Stimulated activated CD4-positive, alpha-beta T cell treated with anti-CD3 and anti-CD28 coated beads, Interleukin-12 subunit alpha, Interleukin-12 subunit beta, amount 100 ng/mL, for 24 hours (primary cell): ENCODE measurements around the gene MBD3L5.
"Not testable (repeated sequence)": the region's sequence is repeated elsewhere in the genome, so short reads cannot be mapped to it uniquely, and the experiment has no call there.

ENCODE experiments used
- DNase-seq, 2 experiments: peaks; one replicate each; pipeline ENCODE4 v3.0.0-alpha.2; 2020; ENCODE audit warnings: low read depth in 2 of 2

Gene MBD3L5

GRCh38 chr19:7030278-7030677 is at the start of gene MBD3L5:
Gene MBD3L5, plus strand, starts transcription at chr19:7030578. Its CDS starts 34 bp downstream, at chr19:7030612.
- DNase-seq: not testable (repeated sequence)

- no peak for DNase-seq
Observed at GRCh38 chr19:6983448-6983847, 46.9 kb upstream of the MBD3L5 start.

- no peak for DNase-seq
Observed at GRCh38 chr19:6987850-6988249, 42.5 kb upstream of the MBD3L5 start.

GRCh38 chr19:6988257-6988656 is 42.1 kb upstream of the MBD3L5 start:
- no peak for DNase-seq

- no peak for DNase-seq
Observed at GRCh38 chr19:6995054-6995453, 35.3 kb upstream of the MBD3L5 start.

- no peak for DNase-seq
Observed at GRCh38 chr19:6996810-6997209, 33.6 kb upstream of the MBD3L5 start.

GRCh38 chr19:6997679-6998445 is 32.5 kb upstream of the MBD3L5 start:
- no peak for DNase-seq

- no peak for DNase-seq
Observed at GRCh38 chr19:6999933-7000332, 30.4 kb upstream of the MBD3L5 start.

GRCh38 chr19:7000333-7000732 is 30.0 kb upstream of the MBD3L5 start:
- no peak for DNase-seq

- DNase-seq: no peak
Observed at GRCh38 chr19:7000816-7001215, 29.6 kb upstream of the MBD3L5 start.

GRCh38 chr19:7004313-7004931 is 26.0 kb upstream of the MBD3L5 start:
- no peak for DNase-seq

- no peak for DNase-seq
Observed at GRCh38 chr19:7006135-7006704, 24.2 kb upstream of the MBD3L5 start.

- no peak for DNase-seq
Observed at GRCh38 chr19:7007859-7008258, 22.5 kb upstream of the MBD3L5 start.

GRCh38 chr19:7010722-7011593 is 19.4 kb upstream of the MBD3L5 start:
- no peak for DNase-seq

- no peak for DNase-seq
Observed at GRCh38 chr19:7013678-7014077, 16.7 kb upstream of the MBD3L5 start.

- DNase-seq: no peak
Observed at GRCh38 chr19:7018828-7019227, 11.6 kb upstream of the MBD3L5 start.

- DNase-seq: not testable (repeated sequence)
Observed at GRCh38 chr19:7021331-7021730, 9.0 kb upstream of the MBD3L5 start, which contains the start of gene MBD3L2B. Gene MBD3L2B, minus strand, starts transcription at chr19:7021431. Its CDS starts 34 bp downstream, at chr19:7021397.

GRCh38 chr19:7028790-7029189 is 1.6 kb upstream of the MBD3L5 start:
- not testable (repeated sequence) for DNase-seq

- not testable (repeated sequence) for DNase-seq
Observed at GRCh38 chr19:7040079-7040478, 9.7 kb downstream of the MBD3L5 start, which contains the start of gene MBD3L4. Gene MBD3L4, minus strand, starts transcription at chr19:7040179. Its CDS starts 35 bp downstream, at chr19:7040144.

- DNase-seq: not testable (repeated sequence)
Observed at GRCh38 chr19:7041563-7041962, 11.2 kb downstream of the MBD3L5 start.

GRCh38 chr19:7049021-7049420 is 18.6 kb downstream of the MBD3L5 start, which contains the start of gene MBD3L2:
Gene MBD3L2, plus strand, starts transcription at chr19:7049321. Its CDS starts 53 bp downstream, at chr19:7049374.
- DNase-seq: not testable (repeated sequence)

GRCh38 chr19:7051421-7051820 is 21.0 kb downstream of the MBD3L5 start:
- DNase-seq: not testable (repeated sequence)
